ENCODE results near the gene E4F1. TPM values are rescaled to one million over a fixed set of nuclear protein-coding genes. Genes with fewer than 3 reads are reported as not detected.

The E4F1 gene
- total and polyA plus RNA-seq, 2 of the 13 experiments (the other 11 are each of a cell fraction or from before 2014, with no cell fraction given), result 13.8 to 19.5 TPM

DNA sequence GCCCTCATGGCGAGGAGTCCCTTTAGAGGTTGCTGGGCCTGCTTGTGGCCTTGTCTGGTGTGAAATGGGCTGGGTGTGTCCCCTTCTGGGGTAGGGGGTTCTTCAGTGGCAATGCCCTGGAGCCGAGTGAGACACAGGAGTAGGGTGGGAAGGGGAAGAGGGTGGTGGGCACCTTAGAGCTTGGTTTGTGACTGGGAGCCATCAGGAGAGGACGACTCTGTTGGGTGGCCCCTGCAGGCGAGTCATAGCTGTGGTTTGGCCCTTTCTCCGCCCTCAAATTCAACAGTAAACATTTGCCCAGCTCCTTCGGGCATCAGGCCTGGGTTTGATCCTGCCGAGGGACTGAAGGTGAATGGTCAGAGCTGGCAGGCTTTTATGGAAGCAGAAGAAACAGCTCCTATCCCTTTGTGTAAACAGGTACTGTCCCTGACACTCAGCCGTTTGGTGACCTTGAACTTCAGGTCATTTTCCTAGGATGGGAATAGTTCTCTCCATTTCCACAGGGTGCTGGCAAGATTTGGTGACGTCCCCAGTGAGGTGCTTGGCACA lies 2.9 kb downstream of the E4F1 start (continued):
- TF ChIP-seq NFAT5 (CRISPR knock-in tag; IDR thresholded peaks at IDR 0.05) (no peak), GPN1 (CRISPR knock-in tag; IDR thresholded peaks at IDR 0.05; ENCODE audit: borderline replicate concordance) (no peak), ZNF720 (CRISPR knock-in tag; IDR thresholded peaks at IDR 0.05) (no peak), ARNT (IDR thresholded peaks at IDR 0.05) (no peak), PBX2 (CRISPR knock-in tag; IDR thresholded peaks at IDR 0.05) (no peak), ZBTB42 (CRISPR knock-in tag; IDR thresholded peaks at IDR 0.05) (no peak), HMG20B (CRISPR knock-in tag; conservative IDR thresholded peaks at IDR 0.05) (peak; percentile 71; the same call in 1 of the 2 replicates), SRSF4 (IDR thresholded peaks at IDR 0.05; ENCODE audit: low read depth, low read length, poor library complexity, severe bottlenecking) (no peak), FOXK2 (IDR thresholded peaks at IDR 0.05) (peak; percentile 70), ZSCAN22 (CRISPR knock-in tag; IDR thresholded peaks at IDR 0.05) (no peak), ZNF83 (CRISPR knock-in tag; IDR thresholded peaks at IDR 0.05; ENCODE audit: borderline replicate concordance) (no peak), ZFX (CRISPR knock-in tag; IDR thresholded peaks at IDR 0.05; ENCODE audit: low read depth) (no peak), KLF11 (CRISPR knock-in tag; IDR thresholded peaks at IDR 0.05) (no peak), ZZZ3 (CRISPR knock-in tag; IDR thresholded peaks at IDR 0.05; ENCODE audit: borderline replicate concordance) (no peak), NAIF1 (CRISPR knock-in tag; IDR thresholded peaks at IDR 0.05; ENCODE audit: borderline replicate concordance) (no peak), ZBTB21 (CRISPR knock-in tag; IDR thresholded peaks at IDR 0.05) (no peak), ZNF609 (CRISPR knock-in tag; IDR thresholded peaks at IDR 0.05; ENCODE audit: borderline replicate concordance) (peak; percentile 65; the same call in 1 of the 2 replicates), HMGA1 (CRISPR knock-in tag; conservative IDR thresholded peaks at IDR 0.05) (no peak)
- TF ChIP-seq, protein P1, sequence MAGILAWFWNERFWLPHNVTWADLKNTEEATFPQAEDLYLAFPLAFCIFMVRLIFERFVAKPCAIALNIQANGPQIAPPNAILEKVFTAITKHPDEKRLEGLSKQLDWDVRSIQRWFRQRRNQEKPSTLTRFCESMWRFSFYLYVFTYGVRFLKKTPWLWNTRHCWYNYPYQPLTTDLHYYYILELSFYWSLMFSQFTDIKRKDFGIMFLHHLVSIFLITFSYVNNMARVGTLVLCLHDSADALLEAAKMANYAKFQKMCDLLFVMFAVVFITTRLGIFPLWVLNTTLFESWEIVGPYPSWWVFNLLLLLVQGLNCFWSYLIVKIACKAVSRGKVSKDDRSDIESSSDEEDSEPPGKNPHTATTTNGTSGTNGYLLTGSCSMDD (CRISPR knock-in tag; IDR thresholded peaks at IDR 0.05), result no peak
